HCT116 (cell line): ENCODE data around the gene C11orf91.

Experiments
- CBX3 ChIP-seq: IDR thresholded peaks from 2 replicates; pipeline ENCODE4 v1.6.1; 2012; ENCODE audit warnings: low read depth
- CTCF ChIP-seq, 3 experiments: fragments of 200-600 bp in 1 of 3; sonication (generic) in 1 of 3; IDR thresholded peaks in 2 of 3; conservative IDR thresholded peaks in 1 of 3; 2 replicates each; pipeline ENCODE4 v1.5.1; 2012 to 2017; ENCODE audit warnings: low read depth in 2 of 3, low read length in 2 of 3, antibody characterized with exemption in 1 of 3, borderline replicate concordance in 1 of 3, control low read depth in 1 of 3, mild to moderate bottlenecking in 1 of 3, mixed read lengths in 1 of 3, mixed run types in 1 of 3, moderate library complexity in 1 of 3; ENCODE audit not compliant: insufficient read depth in 1 of 3
- ELF1 ChIP-seq: IDR thresholded peaks from 2 replicates; pipeline ENCODE4 v1.6.1; 2012; ENCODE audit warnings: low read depth, borderline replicate concordance
- EZH2 ChIP-seq: fragments of 200-600 bp; sonication (generic); IDR thresholded peaks from 2 replicates; pipeline ENCODE4 v1.6.1; 2017; ENCODE audit warnings: antibody characterized with exemption, mixed run types
- EZH2phosphoT487 ChIP-seq: fragments of 200-600 bp; IDR thresholded peaks from 2 replicates; pipeline ENCODE4 v1.6.1; 2018; ENCODE audit warnings: antibody characterized with exemption, borderline replicate concordance
- FOSL1 ChIP-seq: IDR thresholded peaks from 2 replicates; pipeline ENCODE4 v1.6.1; 2012; ENCODE audit warnings: low read depth
- POLR2A ChIP-seq: IDR thresholded peaks from 2 replicates; pipeline ENCODE4 v1.7.0; 2011; ENCODE audit warnings: borderline replicate concordance; ENCODE audit not compliant: insufficient read depth, insufficient read length; ENCODE audit errors: extremely low read depth
- POLR2AphosphoS5 ChIP-seq: IDR thresholded peaks from 2 replicates; pipeline ENCODE4 v1.6.1; 2011; ENCODE audit warnings: mild to moderate bottlenecking, low read depth, low read length, moderate library complexity
- REST ChIP-seq: IDR thresholded peaks from 2 replicates; pipeline ENCODE4 v1.6.1; 2012; ENCODE audit warnings: low read depth
- SIN3A ChIP-seq: IDR thresholded peaks from 2 replicates; pipeline ENCODE4 v1.6.1; 2012; ENCODE audit warnings: low read depth
- SP1 ChIP-seq: IDR thresholded peaks from 2 replicates; pipeline ENCODE4 v1.6.1; 2012; ENCODE audit warnings: low read depth
- YY1 ChIP-seq: IDR thresholded peaks from 2 replicates; pipeline ENCODE4 v1.6.1; 2011; ENCODE audit warnings: low read length, low read depth, moderate library complexity, mild to moderate bottlenecking; ENCODE audit not compliant: insufficient replicate concordance; ENCODE audit errors: extremely low read depth
- ZBTB33 ChIP-seq: IDR thresholded peaks from 2 replicates; pipeline ENCODE4 v1.6.1; 2011; ENCODE audit warnings: mild to moderate bottlenecking, low read length, moderate library complexity; ENCODE audit not compliant: insufficient replicate concordance; ENCODE audit errors: extremely low read depth
- ZNF274 ChIP-seq: fragments of 200-500 bp; sonication (Bioruptor generic); IDR thresholded peaks from 2 replicates; pipeline ENCODE4 v1.6.1; 2014; ENCODE audit warnings: mild to moderate bottlenecking, low read depth, low read length, inconsistent platforms

GRCh38 chr11:33712436-33712835 is 11.8 kb upstream of the C11orf91 start:
- TF ChIP-seq YY1: no peak
- TF ChIP-seq ZBTB33: no peak
- TF ChIP-seq EZH2: no peak
- TF ChIP-seq CTCF (IDR thresholded peaks at IDR 0.05 in 2 of 3, conservative IDR thresholded peaks at IDR 0.05 in 1 of 3; ENCODE audit: borderline replicate concordance in 1 of 3, insufficient read depth in 1 of 3, low read depth in 2 of 3, low read length in 2 of 3): no peak
- TF ChIP-seq SIN3A: no peak
- TF ChIP-seq FOSL1: no peak
- TF ChIP-seq POLR2AphosphoS5: no peak
- no peak for TF ChIP-seq ZNF274
- TF ChIP-seq ELF1: no peak
- no peak for TF ChIP-seq EZH2phosphoT487
- TF ChIP-seq POLR2A: no peak
- no peak for TF ChIP-seq REST
- no peak for TF ChIP-seq SP1
- TF ChIP-seq CBX3: no peak
